ENCODE results near the gene PYGO1. TPM values are rescaled to one million over a fixed set of nuclear protein-coding genes. Genes with fewer than 3 reads are reported as not detected.

Gene PYGO1
- total and polyA plus RNA-seq, 2 of the 4 experiments (the other 2 are of a cell fraction): 3.0 to 6.6 TPM

- DNase-seq (no peak), ATAC-seq (ENCODE audit: low read depth) (no peak)
- no TSS peak for BruUV-seq (replicated peaks)
- Histone ChIP-seq H3K79me1 (ENCODE audit: low read depth in 1 of 2, low read length in 2 of 2) (peaks cover 3 to 9% of the 10 kb centered on the region in 2 experiments; a peak in 1 of 4 replicates), H4K8ac (ENCODE audit: low read depth in 2 of 2, low read length in 2 of 2) (no peak overlapping the region), H3K18ac (ENCODE audit: low read depth, low read length) (no peak overlapping the region), H3K4me2 (ENCODE audit: low read depth, low read length) (no peak overlapping the region), H3K9me3 (ENCODE audit: control insufficient read depth, insufficient read depth, low read length) (peaks cover 2% of the 10 kb centered on the region; the same call in 1 of the 2 replicates), H3K27ac (ENCODE audit: insufficient read depth, low read length) (no peak overlapping the region), H2AK5ac (ENCODE audit: low read depth, low read length) (no peak overlapping the region), H3K56ac (ENCODE audit: extremely low read depth, insufficient read depth, low read length) (no peak overlapping the region), H3K14ac (replicated peaks; ENCODE audit: low read depth, low read length) (no peak overlapping the region), H3K4me3 (ENCODE audit: insufficient read depth, low read depth, low read length) (no peak overlapping the region), H2AK9ac (replicated peaks; ENCODE audit: low read depth, low read length, poor library complexity) (no peak overlapping the region), H4K20me1 (ENCODE audit: insufficient read depth, low read length) (0 out of 2 replicates have a peak, but pooled peaks cover 2% of the 10 kb centered on the region), H3K36me3 (ENCODE audit: control insufficient read depth, insufficient read depth, low read length) (no peaks in the 10 kb centered on the region), H4K5ac (ENCODE audit: low read depth, low read length) (no peak overlapping the region), H3K9me1 (ENCODE audit: insufficient read depth, low read length) (no peaks in the 10 kb centered on the region), H2AFZ (replicated peaks; ENCODE audit: low read length, poor library complexity) (no peak overlapping the region), H3K4me1 (ENCODE audit: control insufficient read depth, insufficient read depth, low read length) (no peaks in the 10 kb centered on the region), H2BK20ac (ENCODE audit: low read depth, low read length) (no peak overlapping the region), H3K23ac (ENCODE audit: low read depth, low read length) (no peak overlapping the region), H4K91ac (ENCODE audit: insufficient read depth, low read depth, low read length) (no peak overlapping the region), H2BK120ac (ENCODE audit: low read depth, low read length) (no peak overlapping the region), H3K27me3 (ENCODE audit: control insufficient read depth, insufficient read depth, low read length) (no peaks in the 10 kb centered on the region), H2BK5ac (ENCODE audit: low read depth, low read length, poor library complexity, severe bottlenecking) (no peak overlapping the region), H3K9ac (ENCODE audit: low read depth, low read length) (no peak overlapping the region), H3K4ac (ENCODE audit: low read depth, low read length) (no peak overlapping the region), H2BK15ac (ENCODE audit: low read depth, low read length) (no peak overlapping the region)
- 100% methylated on average over 1 of the region's 2 CpGs; no CpG with 5 or more reads in 1 of the 2 experiments for WGBS, 2 experiments (ENCODE audit: extremely low coverage in 2 of 2, insufficient read length in 1 of 2)
- dilution Hi-C loops (cut with HindIII; ENCODE audit: low sequenced_read_pairs, unreplicated experiment) (no loop called here), in situ Hi-C loops (cut with MboI; ENCODE audit: low sequenced_read_pairs) (no loop called here), intact Hi-C loops (cut with micrococcal nuclease) (no loop called here)
- ChIA-PET POLR2A (ENCODE audit: unreplicated experiment) (no interaction called here), CTCF (no interaction called here)
- TF ChIP-seq POLR2A (IDR thresholded peaks at IDR 0.05; ENCODE audit: low read depth, low read length) (no peak), NFE2L2 (IDR thresholded peaks at IDR 0.05; ENCODE audit: low read depth, low read length) (no peak), FOS (IDR thresholded peaks at IDR 0.05; ENCODE audit: low read depth, low read length) (no peak), MAFK (IDR thresholded peaks at IDR 0.05; ENCODE audit: low read depth, low read length) (no peak), MAZ (IDR thresholded peaks at IDR 0.05; ENCODE audit: borderline replicate concordance, low read depth, low read length) (no peak), RFX5 (IDR thresholded peaks at IDR 0.05; ENCODE audit: low read depth, low read length) (no peak), RAD21 (IDR thresholded peaks at IDR 0.05; ENCODE audit: low read length) (no peak), BHLHE40 (IDR thresholded peaks at IDR 0.05; ENCODE audit: low read depth, low read length) (no peak)
- TF ChIP-seq, protein P1, sequence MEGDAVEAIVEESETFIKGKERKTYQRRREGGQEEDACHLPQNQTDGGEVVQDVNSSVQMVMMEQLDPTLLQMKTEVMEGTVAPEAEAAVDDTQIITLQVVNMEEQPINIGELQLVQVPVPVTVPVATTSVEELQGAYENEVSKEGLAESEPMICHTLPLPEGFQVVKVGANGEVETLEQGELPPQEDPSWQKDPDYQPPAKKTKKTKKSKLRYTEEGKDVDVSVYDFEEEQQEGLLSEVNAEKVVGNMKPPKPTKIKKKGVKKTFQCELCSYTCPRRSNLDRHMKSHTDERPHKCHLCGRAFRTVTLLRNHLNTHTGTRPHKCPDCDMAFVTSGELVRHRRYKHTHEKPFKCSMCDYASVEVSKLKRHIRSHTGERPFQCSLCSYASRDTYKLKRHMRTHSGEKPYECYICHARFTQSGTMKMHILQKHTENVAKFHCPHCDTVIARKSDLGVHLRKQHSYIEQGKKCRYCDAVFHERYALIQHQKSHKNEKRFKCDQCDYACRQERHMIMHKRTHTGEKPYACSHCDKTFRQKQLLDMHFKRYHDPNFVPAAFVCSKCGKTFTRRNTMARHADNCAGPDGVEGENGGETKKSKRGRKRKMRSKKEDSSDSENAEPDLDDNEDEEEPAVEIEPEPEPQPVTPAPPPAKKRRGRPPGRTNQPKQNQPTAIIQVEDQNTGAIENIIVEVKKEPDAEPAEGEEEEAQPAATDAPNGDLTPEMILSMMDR (conservative IDR thresholded peaks at IDR 0.05; ENCODE audit: low read depth, low read length): no peak
- TF ChIP-seq, protein P2, sequence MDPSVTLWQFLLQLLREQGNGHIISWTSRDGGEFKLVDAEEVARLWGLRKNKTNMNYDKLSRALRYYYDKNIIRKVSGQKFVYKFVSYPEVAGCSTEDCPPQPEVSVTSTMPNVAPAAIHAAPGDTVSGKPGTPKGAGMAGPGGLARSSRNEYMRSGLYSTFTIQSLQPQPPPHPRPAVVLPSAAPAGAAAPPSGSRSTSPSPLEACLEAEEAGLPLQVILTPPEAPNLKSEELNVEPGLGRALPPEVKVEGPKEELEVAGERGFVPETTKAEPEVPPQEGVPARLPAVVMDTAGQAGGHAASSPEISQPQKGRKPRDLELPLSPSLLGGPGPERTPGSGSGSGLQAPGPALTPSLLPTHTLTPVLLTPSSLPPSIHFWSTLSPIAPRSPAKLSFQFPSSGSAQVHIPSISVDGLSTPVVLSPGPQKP (IDR thresholded peaks at IDR 0.05; ENCODE audit: borderline replicate concordance, low read depth, low read length): no peak
Measured at GRCh38 chr15:55574096-55574495, 14.0 kb downstream of the PYGO1 start.

Measured in IMR-90 (cell line).